ENCODE measurements around the gene CATSPERB. TPM values are rescaled to one million over a fixed set of nuclear protein-coding genes. Genes with fewer than 3 reads are reported as not detected.

CATSPERB gene, protein sequence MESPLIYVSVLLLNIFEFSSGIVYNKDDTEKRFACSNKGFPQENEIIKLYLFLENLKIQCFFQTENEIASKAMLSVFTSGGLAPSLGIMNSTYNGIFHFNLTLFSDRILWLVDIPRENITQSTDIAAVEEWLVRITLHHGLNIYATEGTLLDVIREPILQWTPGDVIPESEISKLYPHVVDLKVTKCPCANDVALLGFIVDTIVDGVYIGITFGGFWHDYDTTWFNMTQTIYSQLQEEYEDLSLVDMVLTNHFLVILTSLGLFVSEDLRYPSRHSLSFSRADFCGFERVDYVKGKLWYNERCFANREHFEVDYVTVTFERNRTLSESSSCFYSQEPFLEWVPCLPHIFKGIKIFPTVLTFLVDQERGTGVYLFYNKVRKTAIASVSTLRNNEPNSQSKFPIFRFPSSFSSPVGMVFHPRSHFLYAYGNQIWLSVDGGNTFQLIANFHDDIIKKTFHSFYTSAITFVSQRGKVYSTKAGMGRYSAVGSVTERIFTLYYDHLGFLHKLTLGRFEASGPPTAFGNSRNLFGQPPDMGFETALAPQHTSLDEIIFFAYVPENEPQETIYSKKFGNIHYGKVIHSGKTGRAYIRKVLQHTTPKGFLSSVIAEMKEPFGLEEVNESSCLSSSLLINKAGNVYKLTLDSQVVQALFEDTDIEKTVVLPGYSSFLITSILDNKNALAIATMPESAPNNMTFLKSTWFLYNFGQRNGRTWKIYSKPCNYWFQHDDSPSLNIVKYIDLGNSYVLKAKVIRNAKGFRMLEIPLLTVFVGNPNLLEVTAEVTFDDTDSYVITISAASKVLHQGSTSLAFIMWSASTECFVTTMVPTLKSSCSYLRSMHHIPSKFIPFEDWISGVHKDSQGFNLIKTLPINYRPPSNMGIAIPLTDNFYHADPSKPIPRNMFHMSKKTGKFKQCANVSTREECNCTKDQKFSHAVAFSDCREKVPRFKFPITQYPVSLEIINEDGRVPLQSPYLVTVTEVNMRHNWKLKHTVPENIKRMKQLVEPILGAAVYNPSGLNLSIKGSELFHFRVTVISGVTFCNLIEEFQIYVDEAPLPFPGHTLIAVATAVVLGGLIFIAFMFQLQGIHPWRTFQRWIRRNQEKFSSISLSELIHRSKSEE
- 4.1 TPM for total RNA-seq

DNA sequence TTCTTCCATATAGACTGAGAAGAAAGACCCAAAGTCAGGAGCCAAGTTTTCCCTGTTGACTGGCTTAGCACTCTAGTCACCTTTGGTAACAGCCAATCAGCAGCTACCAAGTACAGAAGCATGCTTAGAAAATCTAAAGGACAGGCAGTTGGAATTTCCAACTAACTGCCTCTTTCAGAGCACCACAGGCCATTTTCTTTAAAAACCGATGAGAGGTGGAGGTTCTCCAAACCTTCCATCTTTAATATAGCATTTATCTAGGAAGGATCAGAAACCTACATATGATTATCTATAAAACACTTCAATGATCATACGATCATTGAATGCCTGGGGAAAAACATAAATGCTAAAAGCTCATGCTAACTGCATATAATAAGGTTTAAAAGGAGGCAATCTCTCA, at the start of gene CATSPERB:
Gene CATSPERB, minus strand, starts transcription at position 101 of the 400 bp plus-strand sequence. CDS start 2,607 bp downstream, outside the sequence.
- FAIRE-seq (no peak), DNase-seq (ENCODE audit: low spot score in 2 of 2) (no peak)

DNA sequence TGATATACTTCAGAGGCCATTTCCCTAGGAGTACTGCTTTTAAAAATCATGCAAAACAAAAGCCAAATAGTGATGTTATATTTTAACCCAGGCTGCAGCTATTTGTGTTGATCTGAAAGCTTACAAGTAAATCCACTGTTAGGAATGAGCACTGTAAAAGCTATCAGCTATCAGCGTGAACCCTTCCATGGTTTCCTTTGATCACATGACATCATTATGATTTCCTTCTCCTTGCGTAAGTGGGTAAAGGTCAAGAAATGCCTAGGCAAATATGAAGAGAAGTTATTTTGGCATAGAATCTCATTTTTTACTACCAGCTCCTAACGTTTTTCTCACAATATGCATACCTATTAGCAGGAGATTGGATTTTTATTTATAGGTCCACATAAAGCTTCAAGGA, 48.6 kb upstream of the CATSPERB start:
- no peak for DNase-seq (ENCODE audit: low spot score in 2 of 2)
- FAIRE-seq: no peak

DNA sequence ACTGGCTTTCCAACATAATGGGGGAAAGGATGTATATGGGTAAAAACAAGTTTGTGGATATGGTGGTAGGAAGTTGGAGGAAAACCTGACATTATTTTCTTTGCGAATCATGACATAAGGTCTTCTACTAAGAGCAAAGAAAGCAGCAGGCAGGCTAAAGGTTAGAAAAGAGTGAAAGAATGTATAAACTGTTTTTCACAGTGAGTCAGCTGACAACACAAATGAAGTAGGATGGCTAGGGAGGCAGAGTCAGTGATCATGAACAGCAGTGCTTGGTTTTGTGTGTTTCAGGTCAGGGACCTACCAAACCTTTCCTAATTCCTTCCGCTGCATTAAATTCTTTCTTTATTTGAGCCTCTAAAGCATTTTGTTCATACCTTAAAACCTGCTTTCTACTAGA, 46.3 kb upstream of the CATSPERB start:
- DNase-seq (ENCODE audit: low spot score in 2 of 2) (no peak), FAIRE-seq (no peak)

DNA sequence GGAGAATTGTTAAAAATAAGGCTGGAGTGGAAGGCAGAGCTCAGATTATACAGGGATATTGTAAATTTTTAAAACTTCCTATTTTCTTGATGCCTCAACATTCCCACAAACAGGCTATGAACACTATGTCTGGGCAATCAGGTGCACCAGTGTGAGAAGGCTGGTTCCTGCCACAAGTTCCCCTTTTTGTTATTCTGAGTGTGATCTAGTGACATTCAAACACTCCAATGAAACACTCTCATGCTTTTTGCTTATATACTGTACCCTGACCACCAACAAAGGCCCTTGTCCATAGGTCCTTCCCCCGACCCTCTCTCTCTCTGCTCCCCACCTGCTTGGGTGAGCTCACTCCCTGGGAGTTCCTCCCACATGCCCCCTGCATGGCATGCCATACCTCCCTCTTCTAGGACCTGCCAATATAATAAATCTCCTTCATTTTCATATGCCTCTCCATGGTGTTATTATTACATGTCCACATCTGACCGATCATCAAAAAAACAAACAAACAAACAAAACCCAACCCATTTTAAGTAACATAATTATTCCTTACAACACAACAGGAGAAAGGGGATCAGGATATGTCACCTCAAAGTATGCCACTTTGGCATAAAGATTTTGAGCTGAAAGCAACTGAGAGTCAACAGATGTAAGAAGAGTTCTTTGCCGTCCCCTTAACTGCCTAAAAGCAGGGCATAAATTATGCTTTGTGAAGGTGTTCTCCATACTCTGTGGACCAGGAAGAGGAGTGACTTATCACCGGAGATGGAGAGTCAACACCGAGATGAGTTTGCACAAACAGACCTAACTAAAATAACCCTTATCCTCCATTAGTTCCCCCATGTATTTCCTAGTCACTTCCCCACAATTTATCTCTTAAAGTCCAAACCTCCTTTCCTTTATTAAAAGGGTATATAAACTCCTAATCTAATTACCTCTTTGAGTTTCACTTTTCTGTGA, 42.5 kb upstream of the CATSPERB start:
- FAIRE-seq (no peak), DNase-seq (ENCODE audit: low spot score in 2 of 2) (no peak)

DNA sequence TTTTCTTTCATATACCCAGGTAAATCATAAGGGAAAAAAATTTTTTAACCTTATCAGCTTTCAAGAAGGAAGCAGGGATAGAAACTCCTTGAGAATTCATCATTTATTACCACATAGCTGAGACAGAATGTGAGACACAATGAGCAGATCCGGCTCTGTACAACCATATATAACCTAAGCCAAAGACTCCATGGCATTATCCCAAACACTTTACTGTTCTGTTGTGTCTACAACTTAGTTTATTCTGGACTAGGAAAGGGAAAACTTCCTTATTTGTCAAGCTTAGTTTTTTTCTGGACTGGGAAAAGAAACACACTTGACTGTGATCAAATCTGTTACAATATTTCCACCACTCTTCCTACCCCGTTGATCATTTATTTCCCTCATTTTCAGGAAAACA, 38.3 kb upstream of the CATSPERB start:
- no peak for DNase-seq (ENCODE audit: low spot score in 2 of 2)
- no peak for FAIRE-seq

DNA sequence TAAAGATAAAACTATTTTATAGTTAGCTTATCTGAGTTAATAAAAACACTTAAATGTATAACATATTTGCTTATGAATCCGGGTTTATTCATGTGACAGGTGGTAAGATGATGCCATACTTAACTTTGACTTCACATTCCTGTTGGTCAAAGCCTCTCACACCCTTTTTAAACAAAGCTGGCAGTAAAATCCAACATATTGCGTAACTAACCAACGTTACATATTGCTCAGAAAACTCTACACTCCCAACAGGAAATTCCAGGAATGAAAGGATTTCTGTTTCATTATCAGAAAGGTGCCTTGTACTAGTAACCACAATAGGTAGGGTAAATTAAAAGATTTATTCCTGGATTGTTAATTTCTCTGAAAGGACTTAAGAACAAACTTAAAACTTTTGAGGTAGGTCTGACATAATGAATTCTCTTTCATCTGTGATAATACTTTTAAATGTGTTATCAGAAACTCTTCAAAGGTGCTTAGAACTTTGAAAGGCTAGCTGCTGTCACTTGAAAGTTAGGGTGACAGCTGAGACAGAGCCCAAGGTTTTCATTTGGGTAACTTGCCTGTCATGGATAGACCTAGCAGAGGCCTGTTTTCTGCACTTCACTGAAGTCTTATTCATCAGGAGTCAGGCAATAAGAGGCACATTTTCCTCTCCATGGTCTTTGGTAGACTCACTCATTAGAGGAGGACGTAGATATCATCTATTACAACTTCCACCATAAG, 23.8 kb upstream of the CATSPERB start:
- no peak for FAIRE-seq

DNA sequence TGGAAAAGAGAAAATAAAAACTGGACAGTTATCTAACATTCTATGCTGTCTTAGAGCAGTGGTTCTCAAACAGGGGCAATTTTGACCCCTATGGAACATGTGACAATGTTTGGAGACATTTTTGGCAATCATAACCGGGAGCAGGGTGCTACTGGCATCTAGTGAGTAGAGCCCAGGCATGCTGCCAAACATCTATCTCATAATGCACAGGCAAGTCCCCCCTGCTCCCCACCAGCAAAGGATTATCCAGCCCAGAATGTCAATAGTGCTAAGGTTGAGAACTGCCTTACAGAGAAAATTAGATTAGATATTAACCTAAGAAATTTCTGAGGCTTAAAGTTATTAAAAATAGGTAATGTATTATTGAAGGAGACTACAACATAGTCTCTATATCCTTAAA, 22.9 kb upstream of the CATSPERB start:
- no peak for DNase-seq (ENCODE audit: low spot score in 2 of 2)
- no peak for FAIRE-seq

More for the DNA sequence above, 23.8 kb upstream of the CATSPERB start:
- no peak for DNase-seq (ENCODE audit: low spot score in 2 of 2)

DNA sequence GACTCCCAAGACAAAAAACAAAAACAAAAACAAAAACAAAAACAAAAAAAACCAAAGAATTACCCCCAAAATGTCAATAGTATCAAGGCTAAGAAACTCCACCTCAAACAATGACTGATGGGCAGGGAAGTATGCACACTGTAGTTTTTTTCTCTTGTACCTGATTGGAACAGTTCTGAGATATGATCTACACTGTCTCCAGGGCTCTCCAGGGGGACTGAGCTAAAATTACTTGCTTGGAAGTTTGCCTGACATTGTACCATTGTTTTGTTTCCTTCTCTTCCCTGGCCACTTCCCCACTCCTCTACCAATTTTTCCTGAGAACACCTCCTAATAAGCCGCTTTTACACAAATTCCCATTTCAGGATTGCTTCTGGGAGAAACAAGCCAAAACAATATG, 22.3 kb upstream of the CATSPERB start:
- DNase-seq (ENCODE audit: low spot score in 2 of 2) (no peak), FAIRE-seq (no peak)

DNA sequence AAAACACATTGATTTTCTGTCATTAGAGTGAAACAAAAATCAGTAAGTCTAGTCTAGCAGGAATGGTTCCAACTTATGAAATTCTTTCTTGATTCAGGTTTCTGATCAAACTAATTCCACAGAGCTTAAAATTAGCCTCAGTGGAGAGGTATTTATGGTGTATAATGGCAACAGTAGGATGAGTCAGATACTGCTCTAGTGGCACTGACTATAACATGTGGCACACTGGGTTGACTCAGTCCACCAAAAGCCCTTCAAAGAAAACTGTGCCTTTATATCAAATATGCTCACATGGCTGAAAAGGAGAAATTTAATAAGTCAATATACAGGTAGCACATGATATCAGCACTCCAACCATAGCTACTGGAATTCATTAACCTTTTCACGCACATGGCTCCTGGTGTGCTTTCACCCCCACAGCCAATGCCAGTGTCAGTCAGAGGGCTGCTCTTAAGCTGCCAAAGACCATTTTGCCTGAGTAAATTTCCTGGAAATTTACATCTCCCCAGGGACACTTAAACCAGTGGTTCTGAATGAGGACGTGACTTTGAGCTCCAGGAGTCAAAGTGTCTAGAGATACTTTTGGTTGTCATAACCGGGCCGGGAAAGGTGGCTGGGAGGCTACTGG, 21.7 kb upstream of the CATSPERB start:
- no peak for DNase-seq (ENCODE audit: low spot score in 2 of 2)
- no peak for FAIRE-seq

DNA sequence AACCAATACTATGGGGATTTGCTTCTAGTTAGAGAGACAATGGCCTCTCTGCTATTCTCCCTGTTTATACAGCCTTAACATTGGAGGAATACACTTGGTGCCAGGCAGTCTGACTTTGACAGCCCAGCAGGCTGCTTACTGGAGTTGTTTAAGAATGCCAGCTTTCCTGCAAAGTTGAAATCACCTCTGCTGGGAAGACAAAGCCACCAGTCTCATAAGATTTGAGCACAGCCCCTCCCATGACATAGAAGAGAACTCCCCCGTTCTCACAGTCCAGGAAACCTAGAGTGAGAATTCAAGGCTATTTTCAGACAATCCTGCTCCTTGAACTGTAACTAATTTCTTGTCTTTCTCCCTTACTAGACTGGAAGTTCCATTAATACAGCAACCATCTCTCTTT, 21.1 kb upstream of the CATSPERB start:
- FAIRE-seq: no peak

DNA sequence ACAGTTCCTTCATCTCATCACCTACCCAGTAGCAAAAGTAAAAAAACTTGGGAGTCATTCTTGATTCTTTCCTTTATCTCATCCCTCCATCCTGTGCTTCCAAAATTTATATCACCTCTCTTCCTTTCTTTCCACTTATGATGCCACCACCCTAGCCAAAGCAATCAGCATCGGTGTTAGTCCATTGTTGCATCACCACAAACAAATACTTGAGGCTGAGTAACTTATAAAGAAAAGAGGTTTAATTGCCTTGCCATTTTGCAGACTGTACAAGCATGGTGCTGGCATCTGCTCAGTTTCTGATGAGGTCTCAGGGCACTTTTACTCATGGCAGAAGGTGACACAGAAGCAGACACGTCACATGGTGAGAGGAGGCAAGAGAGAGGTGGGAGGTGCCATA, 19.8 kb upstream of the CATSPERB start:
- no peak for FAIRE-seq
- DNase-seq (ENCODE audit: low spot score in 2 of 2): no peak

More for the DNA sequence above, 21.1 kb upstream of the CATSPERB start:
- DNase-seq (ENCODE audit: low spot score in 2 of 2): no peak

DNA sequence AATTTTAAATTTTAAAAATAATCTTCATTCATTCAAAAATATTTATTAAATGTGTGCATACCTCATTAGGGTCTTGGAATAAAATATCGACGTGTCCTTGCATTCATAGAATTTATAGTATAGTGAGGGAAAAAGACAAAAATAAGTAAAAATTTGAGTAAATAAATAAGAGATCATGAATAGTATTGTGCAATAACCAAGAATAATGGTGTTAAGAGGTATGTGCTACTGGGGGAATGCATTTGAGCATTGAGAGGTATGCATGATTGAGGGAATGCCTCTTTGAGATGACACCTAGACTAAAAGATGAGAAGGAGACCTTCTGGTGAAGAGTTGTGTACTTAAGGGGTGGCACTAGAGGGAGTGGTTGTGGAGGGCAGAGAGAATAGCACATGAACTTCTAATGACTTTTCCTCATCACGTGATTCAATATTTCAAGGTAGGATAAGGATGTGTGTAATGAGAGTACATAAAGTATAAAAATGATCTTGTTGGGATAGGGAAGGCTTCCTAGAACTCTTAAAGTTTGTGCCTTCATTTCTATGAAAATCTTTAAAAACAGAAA, 18.8 kb upstream of the CATSPERB start:
- no peak for DNase-seq (ENCODE audit: low spot score in 2 of 2)
- no peak for FAIRE-seq

DNA sequence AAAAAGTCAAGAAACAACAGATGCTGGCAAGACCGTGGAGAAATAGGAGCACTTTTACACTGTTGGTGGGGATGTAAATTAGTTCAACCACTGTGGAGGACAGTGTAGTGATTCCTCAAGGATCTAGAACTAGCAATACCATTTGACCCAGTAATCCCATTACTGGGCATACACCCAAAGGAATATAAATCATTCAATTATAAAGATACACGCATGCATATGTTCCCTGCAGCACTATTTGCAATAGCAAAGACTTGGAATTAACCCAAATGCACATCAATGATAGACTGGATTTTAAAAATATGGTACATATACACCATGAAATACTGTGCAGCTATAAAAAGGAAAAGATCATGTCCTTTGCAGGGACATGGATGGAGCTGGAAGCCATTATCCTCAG, 18.0 kb upstream of the CATSPERB start:
- no peak for DNase-seq (ENCODE audit: low spot score in 2 of 2)
- FAIRE-seq: no peak

DNA sequence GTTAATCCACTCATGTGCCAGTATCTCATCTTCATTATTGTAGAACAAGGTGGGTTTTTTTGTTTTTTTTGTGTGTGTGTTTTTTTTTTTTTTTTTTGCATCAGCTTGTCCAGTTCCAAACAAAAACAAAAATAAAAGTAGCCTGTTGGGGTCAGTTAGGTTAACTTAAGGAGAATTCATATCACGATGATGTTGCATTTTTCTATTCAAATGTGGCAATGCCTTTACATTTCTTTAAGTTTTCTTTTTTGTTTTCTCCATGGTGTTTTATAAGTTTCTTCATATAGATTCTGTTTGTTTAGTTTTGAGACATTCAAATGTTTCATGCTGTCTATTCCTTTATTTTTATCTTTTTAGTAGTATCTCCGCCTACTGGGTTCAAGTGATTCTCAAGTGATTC, 16.2 kb upstream of the CATSPERB start:
- FAIRE-seq (no peak), DNase-seq (ENCODE audit: low spot score in 2 of 2) (no peak)

DNA sequence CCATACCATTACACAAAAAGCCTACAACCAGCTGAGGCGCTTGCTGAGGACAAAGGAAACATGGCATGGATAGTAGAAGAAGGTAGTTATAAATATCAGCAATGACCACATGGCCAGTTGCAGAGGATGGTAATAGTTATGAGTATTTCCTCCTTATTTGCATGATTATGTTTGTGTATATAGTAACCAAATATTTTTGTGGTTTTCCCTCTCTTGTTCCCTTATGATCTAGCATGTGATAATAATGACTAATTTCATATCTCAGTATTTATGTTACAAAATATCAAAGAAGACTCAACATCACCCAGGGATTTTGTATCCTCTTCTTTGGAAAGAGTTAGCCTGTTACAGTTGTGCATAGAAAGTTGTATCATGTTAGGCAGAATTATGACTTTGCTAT, 13.5 kb upstream of the CATSPERB start:
- DNase-seq (ENCODE audit: low spot score in 2 of 2) (no peak), FAIRE-seq (no peak)

DNA sequence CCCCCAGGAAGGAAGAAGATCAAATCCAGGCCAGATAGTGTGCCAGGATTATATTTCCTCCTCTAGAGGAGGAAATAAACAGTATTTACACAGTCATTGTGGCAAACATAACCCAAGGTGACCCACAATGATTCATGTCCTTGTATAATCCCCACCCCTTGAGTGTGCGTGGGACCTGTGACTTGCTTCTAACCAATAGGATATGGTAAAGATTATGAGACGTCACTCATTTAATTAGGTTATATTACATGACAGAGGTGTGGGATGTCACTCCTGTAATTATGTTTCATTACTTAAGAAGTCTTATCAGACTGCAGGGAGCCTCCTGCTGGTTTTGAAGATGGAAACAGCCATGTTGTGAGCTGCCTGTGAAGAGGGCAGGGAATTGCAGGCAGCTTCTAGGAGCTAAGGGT, 12.2 kb upstream of the CATSPERB start:
- no peak for FAIRE-seq
- no peak for DNase-seq (ENCODE audit: low spot score in 2 of 2)

DNA sequence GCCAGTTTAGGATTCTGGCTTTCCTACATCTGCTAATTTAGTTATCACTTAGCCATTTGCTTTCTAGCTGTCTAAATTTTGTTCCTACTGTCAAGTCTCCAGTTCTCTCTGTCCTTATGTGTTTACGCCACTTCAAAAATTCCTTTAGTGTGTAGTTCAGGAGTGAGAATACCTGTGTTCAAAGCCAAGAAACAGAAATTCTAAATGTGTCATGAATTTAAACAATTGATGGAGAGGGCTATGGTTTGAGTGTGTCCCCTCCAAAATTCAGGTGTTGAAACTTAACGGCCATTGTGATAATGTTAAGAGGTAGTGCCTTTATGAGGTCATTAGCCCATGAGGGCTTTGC, 11.4 kb upstream of the CATSPERB start:
- no peak for DNase-seq (ENCODE audit: low spot score in 2 of 2)
- FAIRE-seq: no peak

DNA sequence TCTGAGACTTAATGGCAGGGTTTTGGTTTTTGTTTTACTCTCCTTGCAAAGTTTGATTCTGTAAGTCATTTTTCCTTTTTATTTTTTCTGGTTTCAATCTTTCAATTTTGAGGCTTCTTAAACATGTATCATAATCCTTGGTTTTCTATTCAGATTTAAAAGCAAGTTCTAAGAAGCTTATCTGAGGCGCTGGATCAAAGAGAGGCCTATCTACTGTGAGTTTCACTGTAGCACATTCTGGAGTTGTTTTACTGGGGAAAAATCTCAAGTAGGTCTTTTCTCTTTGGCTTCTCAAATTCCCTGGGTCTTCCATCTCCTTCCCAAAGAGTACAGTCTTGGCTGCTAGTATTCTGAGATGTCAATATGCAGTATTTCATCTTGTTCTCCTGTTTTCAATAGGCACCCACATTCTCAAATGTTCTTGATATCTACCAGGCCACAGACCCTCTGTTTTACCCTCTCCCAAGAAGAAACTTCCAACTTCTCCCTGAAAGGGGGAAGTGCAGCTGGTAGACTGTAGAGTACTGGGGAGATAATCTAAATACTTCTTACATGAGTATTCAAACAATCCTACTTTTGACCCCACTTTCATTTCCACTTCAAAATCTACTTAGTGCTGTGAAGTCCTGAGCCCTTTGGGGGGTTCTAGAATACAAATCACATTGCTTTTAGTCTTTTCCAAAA, 10.9 kb upstream of the CATSPERB start:
- FAIRE-seq (no peak), DNase-seq (ENCODE audit: low spot score in 2 of 2) (no peak)
